Motor neuron (in vitro differentiated cells): Measurements from ENCODE around the gene GFRA3. TPM values are rescaled to one million over a fixed set of nuclear protein-coding genes. Genes with fewer than 3 reads are reported as not detected.

Experiments
- ATAC-seq, 8 experiments: fragments of 200-7000 bp; cut with Tn5 transposase; replicated peaks in 6 of 8; 2 replicates each; pipeline ENCODE4 v1.8.0; 2021; ENCODE audit warnings: mild to moderate bottlenecking in 8 of 8, moderate library complexity in 8 of 8
- H3K27ac ChIP-seq, 2 donors: fragments of 250-450 bp; sonication (Bioruptor Pico); 2 replicates each; pipeline ENCODE4 v1.9.0; 2021; ENCODE audit warnings: antibody characterized with exemption in 2 of 2, mild to moderate bottlenecking in 2 of 2, moderate library complexity in 1 of 2
- H3K4me1 ChIP-seq, 2 donors: fragments of 250-450 bp; sonication (Bioruptor Pico); replicated peaks in 1 of 2; 2 replicates each; pipeline ENCODE4 v1.6.1; 2021; ENCODE audit warnings: antibody characterized with exemption in 2 of 2, mild to moderate bottlenecking in 2 of 2, moderate library complexity in 1 of 2
- H3K4me3 ChIP-seq, 5 donors: fragments of 250-450 bp; sonication (Bioruptor Pico); 2 replicates each; pipeline ENCODE4 v1.9.0; 2021; ENCODE audit warnings: antibody characterized with exemption in 5 of 5, mild to moderate bottlenecking in 5 of 5, moderate library complexity in 4 of 5
- WGBS, 10 experiments: fragments of 450-650 bp; shearing (Covaris generic); methylation state at CpG; one replicate each; pipeline ENCODE4 v1.0.0; 2022; 5-methylcytosine and 5-hydroxymethylcytosine counted together
- in situ Hi-C, 9 experiments: fragments of 400-800 bp; cut with MboI; loops; one replicate each; pipeline ENCODE4 v1.15.0; 2021; ENCODE audit warnings: low sequenced_read_pairs in 9 of 9, low pct_unique_long_range_greater_than_20kb in 2 of 9; ENCODE audit not compliant: unreplicated experiment in 9 of 9
- total RNA-seq, 8 experiments: library from RNA; unstranded; fragments of 300-600 nt; gene quantifications; 2 replicates each; pipeline versions ENCODE4 v1.2.3 to v1.2.4, GENCODE V29; 2022

GFRA3 gene
- total RNA-seq, 8 experiments from 2014 or later, result 0.14 to 0.65 (median 0.50) TPM

DNA sequence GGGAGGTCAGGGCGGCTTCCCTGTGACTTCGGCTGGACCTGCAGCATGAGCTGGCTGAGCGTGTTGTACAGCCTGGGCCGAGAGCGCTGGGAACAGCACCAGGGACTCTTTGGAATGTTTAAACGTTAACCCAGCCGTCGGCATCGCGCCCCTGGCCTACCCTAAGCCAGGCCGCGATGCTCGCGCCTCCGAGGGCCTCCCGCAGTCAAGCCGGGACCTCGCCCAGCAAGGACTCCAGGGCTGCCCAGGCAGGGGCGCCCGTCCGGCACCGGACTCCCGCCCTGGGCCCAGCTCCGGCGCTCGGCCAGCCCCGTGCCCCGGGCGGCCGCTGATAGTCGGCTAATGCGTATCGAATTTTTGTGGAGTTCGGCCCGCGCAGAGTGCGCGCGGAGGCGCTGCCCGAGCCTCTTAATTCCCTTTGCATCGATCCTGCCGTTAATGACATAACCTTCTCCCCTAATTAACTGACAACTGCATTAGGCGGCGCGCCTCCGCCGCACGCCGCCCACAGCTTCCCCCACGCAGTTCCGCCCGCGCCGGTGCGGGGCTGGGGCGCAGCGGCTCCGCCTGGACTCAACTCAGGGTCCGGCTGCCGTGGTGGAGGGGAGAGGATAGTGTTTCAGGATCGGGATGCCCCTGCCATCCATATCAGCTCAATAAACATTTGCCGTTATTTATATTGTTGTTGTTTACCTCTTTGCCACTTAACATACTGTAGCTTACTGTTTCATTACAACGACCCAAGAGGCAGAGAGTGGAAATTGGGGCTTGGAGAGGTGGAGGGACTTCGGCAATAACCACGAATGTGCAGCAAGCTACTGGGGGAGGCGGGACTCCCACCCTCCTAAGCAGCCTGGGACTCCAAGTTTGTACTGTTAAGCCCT, 32.5 kb downstream of the GFRA3 start:
- Histone ChIP-seq H3K27ac (no peak overlapping the region), H3K4me3 (peak overlapping the region; percentile 16 to 32 (median 28)), H3K4me1 (peaks cover 3 to 6% of the 10 kb centered on the region in 2 donors)
- ATAC-seq, result peak; percentile 81 to 94 (median 88)
- in situ Hi-C loops, result no loop called here
- 1 to 20% (median 3%) methylated on average over 2 to 21 of the region's 67 CpGs; no CpG with 5 or more reads in 4 of the 10 experiments for WGBS, 10 experiments

DNA sequence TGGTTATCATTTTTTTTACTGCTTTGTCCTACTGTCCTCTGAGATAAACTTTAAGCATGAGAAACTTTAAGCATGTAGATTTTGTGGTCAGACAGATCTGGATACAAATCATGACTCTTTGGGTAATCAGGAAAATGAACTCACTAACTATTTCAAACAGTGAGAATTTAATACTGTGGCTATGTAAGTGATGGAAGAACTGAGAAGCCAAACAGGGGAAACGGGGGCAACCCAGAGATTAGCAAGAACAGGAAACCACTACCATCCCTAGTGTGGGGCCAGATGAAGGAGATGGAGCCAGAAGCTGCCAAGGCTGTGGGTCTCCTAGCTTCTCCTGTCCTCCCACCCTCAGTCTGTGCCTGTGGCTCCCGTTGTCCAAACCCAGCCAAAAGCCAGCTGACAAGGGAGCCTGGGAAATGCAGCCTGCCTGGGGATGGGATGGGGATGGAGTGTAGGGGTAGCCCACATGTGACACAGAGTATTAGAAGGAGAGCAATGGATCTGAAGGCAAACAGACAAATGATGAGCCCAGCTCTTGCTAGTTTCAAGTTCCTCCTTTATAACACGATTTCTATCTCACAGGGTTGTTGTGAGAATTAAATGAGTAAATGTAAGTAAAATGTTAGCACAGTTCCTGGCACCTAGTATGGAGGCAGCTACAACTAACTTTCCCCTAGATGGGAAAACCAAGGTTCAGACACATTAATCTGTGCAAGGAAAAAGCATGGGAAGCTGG, 33.6 kb downstream of the GFRA3 start:
- WGBS, 10 experiments, result 0 to 92% (median 63%) methylated on average over 1 to 3 of the region's 3 CpGs; no CpG with 5 or more reads in 3 of the 10 experiments
- ATAC-seq, result no peak
- in situ Hi-C loops, result no loop called here
- no peak overlapping the region for H3K27ac ChIP-seq
- peaks cover 3 to 6% of the 10 kb centered on the region in 2 donors for H3K4me1 ChIP-seq
- no peak overlapping the region for H3K4me3 ChIP-seq

DNA sequence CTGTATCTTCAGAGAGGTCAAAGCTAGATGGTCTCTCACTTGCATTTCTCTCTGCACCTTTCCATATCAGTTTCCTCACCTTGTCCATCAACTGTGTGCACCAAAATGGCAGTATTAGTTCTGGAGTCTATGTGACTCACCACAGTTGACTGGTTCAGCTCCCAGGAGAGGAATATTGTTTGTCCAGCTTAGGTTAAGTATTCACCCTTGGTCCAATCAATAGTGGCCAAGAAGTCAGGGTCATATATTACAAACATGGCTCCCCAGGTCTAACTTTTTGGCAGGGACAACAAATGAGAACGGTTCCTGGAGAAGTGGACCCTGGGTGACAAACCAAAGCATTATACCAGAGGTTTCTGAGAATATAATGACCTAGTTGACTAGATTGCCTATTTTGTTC, 36.4 kb downstream of the GFRA3 start:
- in situ Hi-C loops, result no loop called here
- H3K27ac ChIP-seq, result no peak overlapping the region
- ATAC-seq, result no peak
- 86 to 100% (median 100%) methylated on average over 1 of the region's 1 CpG; no CpG with 5 or more reads in 5 of the 10 experiments for WGBS, 10 experiments
- no peak overlapping the region for H3K4me3 ChIP-seq
- peaks cover 0 to 3% of the 10 kb centered on the region in 2 donors for H3K4me1 ChIP-seq

DNA sequence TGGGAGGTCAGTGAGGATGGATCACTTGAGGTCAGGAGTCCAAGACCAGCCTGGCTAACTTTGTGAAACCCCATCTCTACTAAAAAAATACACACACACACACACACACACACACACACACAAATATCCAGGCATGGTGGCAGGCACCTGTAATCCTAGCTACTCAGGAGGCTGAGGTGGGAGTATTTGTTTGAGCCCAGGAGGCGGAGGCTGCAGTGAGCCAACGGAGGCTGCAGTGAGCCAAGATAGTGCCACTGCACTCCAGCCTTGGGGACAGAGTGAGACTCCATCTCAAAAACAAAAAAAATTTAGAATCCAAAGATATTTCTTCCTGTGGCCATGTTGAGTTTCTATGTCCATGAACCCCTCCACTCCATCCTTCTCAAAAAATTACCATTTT, 39.8 kb downstream of the GFRA3 start:
- in situ Hi-C loops, result no loop called here
- ATAC-seq, result no peak
- WGBS, 10 experiments, result 50 to 92% (median 68%) methylated on average over 2 of the region's 2 CpGs; no CpG with 5 or more reads in 6 of the 10 experiments
- Histone ChIP-seq H3K4me1 (no peaks in the 10 kb centered on the region), H3K27ac (no peak overlapping the region), H3K4me3 (no peak overlapping the region)

DNA sequence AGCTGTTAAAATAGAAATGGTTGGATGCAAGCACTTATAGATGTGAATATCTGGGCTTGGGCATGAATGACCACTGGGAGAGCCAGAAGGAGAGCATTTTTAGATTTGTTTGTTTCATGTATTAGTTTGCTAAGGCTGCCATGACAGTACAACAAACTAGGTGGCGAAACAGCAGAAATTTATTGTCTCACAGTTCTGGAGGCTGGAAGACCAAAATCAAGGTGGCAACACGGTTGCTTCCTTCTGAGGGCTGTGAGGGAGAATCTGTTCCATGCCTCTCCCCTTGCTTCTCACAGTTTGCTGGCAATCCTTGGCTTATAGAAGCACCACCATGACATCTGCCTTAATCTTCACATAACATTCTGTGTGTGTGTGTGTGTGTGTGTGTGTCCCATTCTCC, 41.1 kb downstream of the GFRA3 start:
- no peak for ATAC-seq
- Histone ChIP-seq H3K4me1 (no peaks in the 10 kb centered on the region), H3K4me3 (no peak overlapping the region), H3K27ac (no peak overlapping the region)
- WGBS, 10 experiments, result 0 to 80% (median 40%) methylated on average over 1 to 2 of the region's 2 CpGs; no CpG with 5 or more reads in 3 of the 10 experiments
- in situ Hi-C loops, result no loop called here

DNA sequence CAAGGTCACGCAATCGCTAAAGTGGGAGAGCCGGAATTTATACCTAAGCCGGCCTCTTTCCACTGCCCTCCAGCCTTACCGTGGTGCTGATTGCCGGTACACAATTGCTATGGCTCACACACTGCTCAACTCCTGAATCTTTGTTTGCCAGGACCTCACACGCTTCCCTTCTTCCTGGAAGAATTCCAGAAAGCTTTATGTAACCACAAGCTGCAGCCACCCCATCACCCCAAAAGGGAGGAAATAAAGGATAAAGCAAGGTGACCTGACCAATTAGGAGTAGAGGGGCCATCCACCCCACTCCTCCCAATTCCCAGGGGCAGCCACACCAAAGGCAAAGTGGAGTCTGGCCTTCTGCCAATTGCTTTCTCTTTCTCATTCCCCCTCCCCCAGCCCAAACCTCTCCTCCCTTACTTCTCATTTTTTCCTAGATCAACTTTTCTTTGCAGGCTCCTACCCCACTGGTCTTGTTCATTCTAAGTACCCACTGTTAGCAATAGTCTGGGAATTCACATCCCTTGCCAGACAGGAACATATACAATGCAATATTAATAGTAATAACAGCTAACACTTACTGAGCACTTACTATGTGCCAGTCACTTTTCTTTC, 43.3 kb downstream of the GFRA3 start:
- Histone ChIP-seq H3K4me1 (no peaks in the 10 kb centered on the region), H3K4me3 (no peak overlapping the region), H3K27ac (no peak overlapping the region)
- WGBS, 10 experiments, result 60 to 81% (median 72%) methylated on average over 1 to 7 of the region's 7 CpGs; no CpG with 5 or more reads in 2 of the 10 experiments
- peak in 1 of 8 experiments; percentile 31 for ATAC-seq
- in situ Hi-C loops, result no loop called here

DNA sequence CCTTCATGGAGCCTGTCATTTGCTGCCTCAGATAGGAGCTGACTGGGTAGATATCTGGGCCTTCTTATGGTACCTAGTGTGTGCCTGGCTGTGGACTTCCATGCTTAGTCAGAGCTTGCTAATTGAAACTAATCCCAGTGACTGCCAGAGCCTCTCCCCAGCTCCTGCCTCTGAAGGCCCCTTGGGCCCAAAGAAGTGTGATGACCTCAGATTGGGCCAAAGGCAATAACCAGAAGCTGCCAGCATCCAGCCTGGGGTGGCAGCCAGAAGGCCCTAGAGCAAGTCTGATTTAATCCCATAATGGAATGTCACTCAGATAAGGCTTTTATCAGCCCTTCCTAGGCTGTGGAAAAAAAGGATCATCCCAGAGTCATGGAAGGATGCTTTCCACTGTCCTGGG, 44.2 kb downstream of the GFRA3 start:
- Histone ChIP-seq H3K4me1 (no peaks in the 10 kb centered on the region), H3K4me3 (no peak overlapping the region), H3K27ac (no peak overlapping the region)
- ATAC-seq, result peak in 3 of 8 experiments; percentile 69 to 95 (median 86)
- in situ Hi-C loops, result no loop called here

DNA sequence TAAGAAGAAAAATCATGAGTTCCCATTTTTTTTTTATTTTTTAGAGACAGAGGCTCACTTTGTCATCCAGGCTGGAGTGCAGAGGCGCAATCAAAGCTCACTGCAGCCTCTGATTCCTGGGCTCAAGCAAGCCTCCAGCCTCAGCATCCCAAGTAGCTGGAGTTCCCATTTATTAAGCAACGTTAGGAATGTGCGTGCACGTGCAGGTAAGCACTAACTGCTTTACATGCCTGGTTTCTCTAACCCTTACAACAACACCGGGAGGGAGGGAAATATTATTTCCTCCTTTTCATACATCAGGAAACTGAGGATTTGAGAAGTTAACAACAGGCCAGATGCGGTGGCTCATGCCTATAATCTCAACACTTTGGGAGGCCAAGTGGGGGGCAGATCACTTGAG, 45.0 kb downstream of the GFRA3 start:
- ATAC-seq, result no peak
- in situ Hi-C loops, result no loop called here
- H3K4me3 ChIP-seq, result no peak overlapping the region
- WGBS, 10 experiments, result 33 to 89% (median 81%) methylated on average over 1 to 5 of the region's 6 CpGs; no CpG with 5 or more reads in 4 of the 10 experiments
- H3K4me1 ChIP-seq, result no peaks in the 10 kb centered on the region
- H3K27ac ChIP-seq, result no peak overlapping the region

DNA sequence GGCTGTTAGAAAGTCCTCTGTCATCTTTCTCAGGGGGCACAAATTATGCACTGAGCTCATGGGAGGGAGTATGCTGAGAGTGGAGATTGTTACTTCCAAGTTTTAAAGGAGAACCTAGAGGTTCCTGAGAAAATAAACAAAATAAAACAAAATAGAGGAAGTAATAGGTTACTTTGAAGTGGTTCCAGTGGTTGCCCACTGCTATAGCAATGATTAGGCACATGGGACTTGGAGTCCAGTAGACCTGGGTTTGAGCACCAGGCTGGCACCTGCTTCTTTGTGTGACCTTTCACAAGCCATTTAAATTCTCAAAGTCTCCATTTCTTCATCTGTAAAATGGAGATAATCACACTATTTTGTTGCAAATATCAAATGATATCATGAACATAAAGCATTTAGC, 47.5 kb downstream of the GFRA3 start:
- in situ Hi-C loops, result no loop called here
- no peak overlapping the region for H3K4me3 ChIP-seq
- H3K27ac ChIP-seq, result no peak overlapping the region
- H3K4me1 ChIP-seq, result no peaks in the 10 kb centered on the region
- ATAC-seq, result no peak

DNA sequence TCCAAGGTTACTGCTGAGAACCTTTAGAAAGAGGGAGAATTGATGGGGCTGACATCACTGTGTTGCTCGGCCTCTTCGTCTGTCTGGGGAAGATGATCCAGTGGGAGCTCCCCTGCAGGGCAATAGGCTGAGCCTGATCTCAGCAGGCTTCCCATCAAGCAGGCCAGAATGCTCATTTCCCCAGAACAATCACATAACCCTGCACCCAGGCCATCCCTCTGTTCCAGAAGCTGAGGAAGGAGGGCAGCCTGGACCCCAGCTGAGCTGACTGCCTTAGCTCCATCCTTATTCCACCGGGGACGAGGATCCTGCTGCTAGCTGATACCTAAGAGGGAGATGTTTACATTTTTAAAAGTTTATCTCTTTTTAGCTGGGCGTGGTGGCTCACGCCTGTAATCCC, 49.7 kb downstream of the GFRA3 start:
- in situ Hi-C loops, result loop anchor here in 1 of 9 experiments (25.0 kb wide), 1 partner anchor 188 kb away; no protein-coding TSS in a partner anchor
- no peak for ATAC-seq
- Histone ChIP-seq H3K4me1 (no peaks in the 10 kb centered on the region), H3K4me3 (no peak overlapping the region), H3K27ac (no peak overlapping the region)
- WGBS, 10 experiments, result 63 to 92% (median 81%) methylated on average over 2 to 6 of the region's 6 CpGs; no CpG with 5 or more reads in 5 of the 10 experiments

DNA sequence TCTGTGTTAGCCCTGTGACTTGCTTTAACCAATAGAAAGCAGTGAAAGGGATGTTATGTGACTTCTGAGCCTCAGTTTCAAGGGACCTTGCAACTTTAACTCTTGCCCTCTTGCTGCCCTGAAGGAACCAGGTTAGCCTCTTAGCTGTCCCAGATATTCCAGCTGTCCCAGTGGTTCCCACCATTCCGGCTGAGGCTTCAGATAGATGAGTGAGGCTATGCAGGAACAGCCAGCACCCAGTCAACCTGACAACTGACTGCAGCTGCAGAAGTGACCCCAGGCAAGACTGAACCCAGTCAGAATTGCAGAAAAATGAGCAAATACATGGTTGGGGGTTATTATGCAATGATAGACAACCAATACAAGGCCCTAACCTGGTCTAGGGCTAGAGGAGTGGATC, 50.9 kb downstream of the GFRA3 start:
- in situ Hi-C loops, result loop anchor here in 1 of 9 experiments (25.0 kb wide), 1 partner anchor 189 kb away; no protein-coding TSS in a partner anchor
- 60 to 100% (median 69%) methylated on average over 1 of the region's 1 CpG; no CpG with 5 or more reads in 6 of the 10 experiments for WGBS, 10 experiments
- ATAC-seq, result no peak
- no peak overlapping the region for H3K27ac ChIP-seq
- H3K4me3 ChIP-seq, result no peak overlapping the region
- H3K4me1 ChIP-seq, result no peaks in the 10 kb centered on the region

DNA sequence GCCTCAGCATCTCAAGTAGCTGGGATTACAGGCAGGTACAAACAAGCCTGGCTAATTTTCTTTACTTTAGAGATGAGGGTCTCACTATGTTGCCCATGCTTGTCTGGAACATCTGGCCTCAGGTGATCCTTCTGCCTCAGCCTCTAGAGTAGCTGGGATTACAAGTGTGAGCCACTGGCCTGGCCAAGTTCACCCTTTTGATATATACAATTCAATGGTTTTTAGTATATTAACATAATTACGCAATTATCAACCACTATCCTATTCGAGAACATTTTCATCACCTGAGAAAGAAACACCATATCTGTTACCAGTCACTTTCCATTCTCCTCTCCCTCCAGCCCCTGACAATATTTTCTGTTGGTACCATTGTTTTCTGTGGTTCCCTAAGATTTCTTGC, 57.6 kb downstream of the GFRA3 start:
- H3K4me3 ChIP-seq, result no peak overlapping the region
- peaks cover 6% of the 10 kb centered on the region in 2 donors for H3K4me1 ChIP-seq
- ATAC-seq, result no peak
- 17 to 100% (median 93%) methylated on average over 1 to 2 of the region's 2 CpGs; no CpG with 5 or more reads in 2 of the 10 experiments for WGBS, 10 experiments
- no peak overlapping the region for H3K27ac ChIP-seq
- in situ Hi-C loops, result loop anchor here in 1 of 9 experiments (25.0 kb wide), 1 partner anchor 196 kb away; no protein-coding TSS in a partner anchor
